Calu3 (cell line): ENCODE results near the gene EEF1AKMT3. TPM values are rescaled to one million over a fixed set of nuclear protein-coding genes. Genes with fewer than 3 reads are reported as not detected.

ENCODE experiments used
- BruUV-seq: library from RNA; stranded (reverse); fragments of 400-500 nt; replicated peaks from 2 replicates; lab custom pipeline; 2021; lab: Mats Ljungman, UMichigan
- CTCF ChIA-PET: fragments of 300-600 bp; sonication (Branson Sonifier 250); formaldehyde crosslinking; loops from one replicate; lab custom pipeline; 2022; ENCODE audit warnings: antibody characterized with exemption; lab: Charles Lee
- DNase-seq: peaks from one replicate; pipeline ENCODE4 v3.0.0; 2022
- H3K27ac Mint-ChIP-seq: one replicate; pipeline ENCODE4 v1.8.0; 2022; ENCODE audit warnings: mixed read lengths; ENCODE audit not compliant: unreplicated experiment
- H3K27me3 Mint-ChIP-seq: one replicate; pipeline ENCODE4 v1.8.0; 2022; ENCODE audit warnings: mixed read lengths; ENCODE audit not compliant: unreplicated experiment
- H3K36me3 Mint-ChIP-seq: one replicate; pipeline ENCODE4 v1.8.0; 2022; ENCODE audit warnings: mild to moderate bottlenecking, moderate library complexity, mixed read lengths; ENCODE audit not compliant: insufficient read depth, unreplicated experiment
- H3K4me1 Mint-ChIP-seq: one replicate; pipeline ENCODE4 v1.8.0; 2022; ENCODE audit warnings: mild to moderate bottlenecking, low read depth, mixed read lengths; ENCODE audit not compliant: unreplicated experiment
- H3K4me3 Mint-ChIP-seq: one replicate; pipeline ENCODE4 v1.8.0; 2022; ENCODE audit warnings: mild to moderate bottlenecking, low read depth, moderate library complexity, mixed read lengths; ENCODE audit not compliant: unreplicated experiment
- H3K9me3 Mint-ChIP-seq: one replicate; pipeline ENCODE4 v1.8.0; 2022; ENCODE audit warnings: low read depth, mixed read lengths; ENCODE audit not compliant: unreplicated experiment
- intact Hi-C: fragments of 100-400 bp; cut with micrococcal nuclease; formaldehyde crosslinking; loops from one replicate; pipeline ENCODE4 v1.10.0; 2022; ENCODE audit not compliant: unreplicated experiment
- total RNA-seq: library from RNA; stranded (reverse); gene quantifications from 2 replicates; pipeline ENCODE4 v1.2.3, GENCODE V29; 2022
- TF ChIP-seq, protein P1 (sequence below): fragments of 200-600 bp; IDR thresholded peaks from one replicate; pipeline ENCODE4 v1.8.0; 2022; ENCODE audit warnings: antibody characterized with exemption; ENCODE audit not compliant: unreplicated experiment

EEF1AKMT3 gene
- total RNA-seq, 1 experiment from 2014 or later = 8.4 TPM

DNA sequence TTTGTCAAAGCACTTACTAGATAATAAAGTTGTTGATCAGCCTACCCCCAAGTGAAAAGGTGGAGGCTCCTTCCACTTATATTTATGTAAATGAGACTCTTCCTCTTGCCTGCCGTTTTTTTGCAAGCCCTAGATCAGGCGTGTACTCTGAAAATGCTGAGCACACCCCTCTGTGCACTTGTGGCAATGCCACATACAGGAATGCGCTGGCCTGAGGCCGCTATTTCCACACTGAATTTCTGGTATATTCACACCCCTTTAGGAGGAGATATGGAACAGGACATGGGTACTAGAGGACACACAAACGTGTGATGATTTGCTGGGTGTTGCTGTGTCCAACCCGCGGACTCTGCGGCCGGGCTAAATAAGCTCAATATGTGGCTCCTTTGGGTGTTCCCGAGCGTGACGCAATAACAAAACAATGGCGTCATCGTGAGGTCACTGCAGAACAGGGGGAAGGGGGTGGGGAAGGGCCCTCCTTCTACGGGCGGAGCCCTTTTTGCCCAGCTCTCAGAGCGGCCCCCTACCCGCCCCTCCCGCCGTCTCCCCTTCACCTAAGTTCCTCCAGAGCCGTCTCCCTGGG lies 28.1 kb upstream of the EEF1AKMT3 start:
- CTCF ChIA-PET = interaction anchor here (0.8 to 1.8 kb wide), 6 partner anchors 9 to 161 kb away, joined by 3 to 8 read pairs (median 4); no protein-coding TSS in a partner anchor
- intact Hi-C loops = no loop called here
- Mint-ChIP-seq H3K9me3 (no peaks in the 10 kb centered on the region), H3K4me3 (peak overlapping the region; percentile 93), H3K36me3 (peaks cover 54% of the 10 kb centered on the region), H3K4me1 (peaks cover 38% of the 10 kb centered on the region), H3K27me3 (peaks cover 33% of the 10 kb centered on the region), H3K27ac (peak overlapping the region; percentile 99)
- BruUV-seq = TSS peak; percentile 4
- TF ChIP-seq, protein P1, sequence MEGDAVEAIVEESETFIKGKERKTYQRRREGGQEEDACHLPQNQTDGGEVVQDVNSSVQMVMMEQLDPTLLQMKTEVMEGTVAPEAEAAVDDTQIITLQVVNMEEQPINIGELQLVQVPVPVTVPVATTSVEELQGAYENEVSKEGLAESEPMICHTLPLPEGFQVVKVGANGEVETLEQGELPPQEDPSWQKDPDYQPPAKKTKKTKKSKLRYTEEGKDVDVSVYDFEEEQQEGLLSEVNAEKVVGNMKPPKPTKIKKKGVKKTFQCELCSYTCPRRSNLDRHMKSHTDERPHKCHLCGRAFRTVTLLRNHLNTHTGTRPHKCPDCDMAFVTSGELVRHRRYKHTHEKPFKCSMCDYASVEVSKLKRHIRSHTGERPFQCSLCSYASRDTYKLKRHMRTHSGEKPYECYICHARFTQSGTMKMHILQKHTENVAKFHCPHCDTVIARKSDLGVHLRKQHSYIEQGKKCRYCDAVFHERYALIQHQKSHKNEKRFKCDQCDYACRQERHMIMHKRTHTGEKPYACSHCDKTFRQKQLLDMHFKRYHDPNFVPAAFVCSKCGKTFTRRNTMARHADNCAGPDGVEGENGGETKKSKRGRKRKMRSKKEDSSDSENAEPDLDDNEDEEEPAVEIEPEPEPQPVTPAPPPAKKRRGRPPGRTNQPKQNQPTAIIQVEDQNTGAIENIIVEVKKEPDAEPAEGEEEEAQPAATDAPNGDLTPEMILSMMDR = no peak
- peak; percentile 76 for DNase-seq

DNA sequence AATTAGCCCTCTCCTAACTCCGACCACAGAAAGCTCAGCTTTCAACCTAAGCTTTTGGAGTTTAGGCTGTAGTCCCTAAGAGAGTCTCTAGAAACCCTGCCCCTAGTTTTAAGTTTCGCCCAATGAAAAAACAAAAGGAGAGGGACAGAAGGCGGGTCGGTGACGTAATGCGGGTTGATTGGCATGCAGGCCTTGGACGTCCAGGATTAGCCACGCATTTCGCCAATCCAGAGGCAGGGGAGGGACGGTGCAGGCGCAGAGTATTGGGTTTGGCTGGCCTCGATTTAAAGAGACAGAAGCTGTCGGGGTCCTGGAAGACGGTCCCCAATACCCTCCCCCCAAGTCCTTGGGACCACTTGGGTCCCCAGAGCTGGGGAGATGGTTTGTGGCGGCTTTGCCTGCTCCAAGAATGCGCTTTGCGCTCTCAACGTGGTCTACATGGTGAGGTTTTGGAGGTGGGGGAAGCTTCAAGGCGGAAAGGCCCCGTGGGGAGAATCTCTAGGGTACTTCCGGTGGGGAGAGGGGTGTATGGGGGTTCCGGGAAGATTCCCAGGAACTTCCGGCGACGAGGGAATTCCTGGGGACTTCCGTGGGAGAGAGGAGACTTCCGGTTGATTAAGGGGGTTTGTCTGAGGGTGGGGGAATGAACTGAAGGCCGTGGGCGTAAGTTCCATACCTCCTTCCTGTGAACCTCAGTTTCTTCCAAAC lies 27.5 kb upstream of the EEF1AKMT3 start, which contains the start of gene TSPAN31:
Gene TSPAN31 (plus strand): TSS at position 263 of the 708 bp plus-strand sequence. CDS start 116 bp downstream, at position 379.
- CTCF ChIA-PET = interaction anchor here (0.7 to 1.8 kb wide), 7 partner anchors 9 to 161 kb away, joined by 3 to 8 read pairs (median 4); no protein-coding TSS in a partner anchor
- DNase-seq = peak; percentile 97
- intact Hi-C loops = no loop called here
- TF ChIP-seq, protein P1 = no peak
- H3K27me3 Mint-ChIP-seq = peaks cover 27% of the 10 kb centered on the region
- peaks cover 35% of the 10 kb centered on the region for H3K4me1 Mint-ChIP-seq
- no peaks in the 10 kb centered on the region for H3K9me3 Mint-ChIP-seq
- H3K4me3 Mint-ChIP-seq = peak within 1 kb of the TSS; percentile 93
- H3K36me3 Mint-ChIP-seq = peaks cover 57% of the 10 kb centered on the region
- BruUV-seq = no TSS peak
- peak within 1 kb of the TSS; percentile 99 for H3K27ac Mint-ChIP-seq

DNA sequence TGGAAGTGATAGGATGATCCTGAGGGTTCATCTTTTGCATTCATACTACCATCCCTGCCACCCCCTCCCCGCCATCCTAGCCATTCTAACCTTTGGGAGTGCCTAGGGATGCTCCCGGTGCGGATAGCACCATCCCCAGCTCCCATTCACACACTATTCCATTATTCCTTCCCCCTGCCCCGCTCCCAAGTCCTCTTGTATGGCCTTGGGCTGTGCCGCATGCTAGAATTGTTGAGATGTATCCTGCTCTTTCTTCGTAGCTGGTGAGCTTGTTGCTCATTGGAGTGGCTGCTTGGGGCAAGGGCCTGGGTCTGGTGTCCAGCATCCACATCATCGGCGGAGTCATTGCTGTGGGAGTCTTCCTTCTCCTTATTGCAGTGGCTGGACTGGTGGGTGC lies 26.9 kb upstream of the EEF1AKMT3 start:
- TF ChIP-seq, protein P1 = no peak
- BruUV-seq = no TSS peak
- H3K9me3 Mint-ChIP-seq = no peaks in the 10 kb centered on the region
- peaks cover 61% of the 10 kb centered on the region for H3K36me3 Mint-ChIP-seq
- intact Hi-C loops = no loop called here
- peaks cover 21% of the 10 kb centered on the region for H3K27me3 Mint-ChIP-seq
- DNase-seq = no peak
- peaks cover 35% of the 10 kb centered on the region for H3K4me1 Mint-ChIP-seq
- CTCF ChIA-PET = interaction anchor here (0.7 to 1.8 kb wide), 5 partner anchors 9 to 162 kb away, joined by 3 to 8 read pairs (median 4); no protein-coding TSS in a partner anchor
- peak overlapping the region; percentile 93 for H3K4me3 Mint-ChIP-seq
- peak overlapping the region; percentile 99 for H3K27ac Mint-ChIP-seq

DNA sequence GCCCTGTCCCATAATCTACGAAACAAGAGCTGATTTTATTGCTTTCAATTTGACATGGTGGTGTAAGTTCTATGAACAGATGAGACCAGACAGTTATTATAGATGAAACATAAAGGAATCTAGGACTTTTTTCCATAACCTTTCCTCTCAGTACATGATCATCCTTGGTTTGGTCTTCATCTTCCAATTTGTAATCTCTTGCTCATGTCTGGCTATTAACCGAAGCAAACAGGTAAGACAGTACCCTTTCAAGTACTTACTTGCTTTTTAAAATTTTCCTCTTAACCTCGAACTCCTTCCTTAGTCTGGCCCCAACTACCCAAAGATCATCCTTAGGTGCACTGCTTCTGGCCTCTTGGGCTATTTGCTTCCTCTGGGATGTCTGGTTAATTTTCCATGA lies 26.4 kb upstream of the EEF1AKMT3 start:
- H3K4me3 Mint-ChIP-seq = peak overlapping the region; percentile 93
- no peaks in the 10 kb centered on the region for H3K9me3 Mint-ChIP-seq
- peak overlapping the region; percentile 99 for H3K27ac Mint-ChIP-seq
- H3K36me3 Mint-ChIP-seq = peaks cover 66% of the 10 kb centered on the region
- no TSS peak for BruUV-seq
- CTCF ChIA-PET = no interaction called here
- DNase-seq = no peak
- intact Hi-C loops = no loop called here
- peaks cover 16% of the 10 kb centered on the region for H3K27me3 Mint-ChIP-seq
- H3K4me1 Mint-ChIP-seq = peaks cover 38% of the 10 kb centered on the region
- TF ChIP-seq, protein P1 = no peak
